Activated T-cell treated with anti-CD3 and anti-CD28 coated beads for 24 hours (primary cell): Measurements from ENCODE around the gene SYNC.

Experiments used
- DNase-seq: peaks from one replicate; pipeline ENCODE4 v3.0.0-alpha.2; 2020; ENCODE audit warnings: low read depth

The SYNC gene

GRCh38 chr1:32702599-32703478 is at the start of gene SYNC:
Gene SYNC, minus strand, starts transcription at chr1:32702770. Its CDS starts 110 bp downstream, at chr1:32702660.
- DNase-seq = no peak

GRCh38 chr1:32749771-32750170 is 47.2 kb upstream of the SYNC start:
- DNase-seq = no peak

GRCh38 chr1:32749332-32749731 is 46.8 kb upstream of the SYNC start:
- no peak for DNase-seq

GRCh38 chr1:32748926-32749325 is 46.4 kb upstream of the SYNC start:
- no peak for DNase-seq

GRCh38 chr1:32748348-32748747 is 45.8 kb upstream of the SYNC start:
- no peak for DNase-seq

- DNase-seq = no peak
These were observed 43.6 kb upstream of the SYNC start for GRCh38 chr1:32746130-32746529.

GRCh38 chr1:32744071-32744425 is 41.5 kb upstream of the SYNC start:
- DNase-seq = no peak

- DNase-seq = no peak
These were observed 41.0 kb upstream of the SYNC start for GRCh38 chr1:32743380-32744070.

- DNase-seq = no peak
These were observed 40.4 kb upstream of the SYNC start for GRCh38 chr1:32742956-32743355.

GRCh38 chr1:32742199-32742947 is 39.8 kb upstream of the SYNC start:
- DNase-seq = no peak

- DNase-seq = no peak
These were observed 39.0 kb upstream of the SYNC start for GRCh38 chr1:32741413-32742198.

- no peak for DNase-seq
These were observed 38.5 kb upstream of the SYNC start for GRCh38 chr1:32741059-32741412.

GRCh38 chr1:32736812-32737791 is 34.5 kb upstream of the SYNC start:
- DNase-seq = no peak

- DNase-seq = no peak
These were observed 31.2 kb upstream of the SYNC start for GRCh38 chr1:32733582-32734321.

GRCh38 chr1:32729254-32730046 is 26.9 kb upstream of the SYNC start:
- no peak for DNase-seq

- no peak for DNase-seq
These were observed 26.0 kb upstream of the SYNC start for GRCh38 chr1:32728413-32729077.

- DNase-seq = no peak
These were observed 25.3 kb upstream of the SYNC start for GRCh38 chr1:32727876-32728275.

- no peak for DNase-seq
These were observed 23.0 kb upstream of the SYNC start for GRCh38 chr1:32725615-32725982.
